ENCODE results near the gene TRIM46.
A peak's percentile ranks its signal among the peaks of the same experiment; 100 is the strongest.
"Not testable (repeated sequence)": the region's sequence is repeated elsewhere in the genome, so short reads cannot be mapped to it uniquely, and the experiment has no call there.

TRIM46 gene

DNA sequence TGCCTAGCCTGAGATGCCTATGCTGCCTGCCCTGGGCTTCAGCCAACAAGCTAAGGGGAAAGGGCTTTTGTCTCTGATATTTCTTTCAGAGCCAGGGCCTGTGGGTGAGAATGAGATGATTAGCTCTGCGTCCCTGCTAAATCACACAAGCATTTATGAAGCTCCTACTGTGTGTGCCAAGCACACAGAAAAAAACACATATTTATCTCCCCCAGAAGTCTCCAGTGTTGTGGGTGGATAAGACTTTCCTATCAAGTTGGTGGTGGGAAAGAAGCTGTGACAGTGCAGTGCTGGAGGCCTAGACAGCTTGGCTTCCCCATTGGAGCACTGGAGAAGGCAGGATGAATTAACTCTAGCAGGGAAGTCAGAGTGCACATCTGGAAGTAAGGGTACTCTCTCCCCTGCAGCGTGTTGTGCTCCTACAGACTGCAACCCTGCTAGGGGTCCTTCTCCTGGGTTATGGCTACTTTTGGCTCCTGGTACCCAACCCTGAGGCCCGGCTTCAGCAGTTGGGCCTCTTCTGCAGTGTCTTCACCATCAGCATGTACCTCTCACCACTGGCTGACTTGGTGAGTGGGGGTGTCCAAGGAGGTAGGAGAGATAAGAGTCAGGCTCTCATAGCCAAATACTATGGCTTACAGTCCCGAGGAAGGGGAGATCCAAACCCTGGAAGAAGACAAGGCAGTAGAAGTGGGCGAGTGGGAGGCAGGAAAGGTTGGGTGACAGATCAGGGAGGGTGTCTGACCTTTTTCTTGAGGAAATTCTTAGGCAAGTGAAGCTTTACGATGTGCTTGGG is 36.3 kb upstream of the TRIM46 start:
- DNase-seq, result no peak

- peak; percentile 93 for DNase-seq
These were observed 33.6 kb upstream of the TRIM46 start, which contains the start of gene DPM3 for GRCh38 chr1:155139895-155140629. TSS of gene DPM3 (minus strand) at chr1:155140531. CDS start at chr1:155140240, 291 bp downstream.

DNA sequence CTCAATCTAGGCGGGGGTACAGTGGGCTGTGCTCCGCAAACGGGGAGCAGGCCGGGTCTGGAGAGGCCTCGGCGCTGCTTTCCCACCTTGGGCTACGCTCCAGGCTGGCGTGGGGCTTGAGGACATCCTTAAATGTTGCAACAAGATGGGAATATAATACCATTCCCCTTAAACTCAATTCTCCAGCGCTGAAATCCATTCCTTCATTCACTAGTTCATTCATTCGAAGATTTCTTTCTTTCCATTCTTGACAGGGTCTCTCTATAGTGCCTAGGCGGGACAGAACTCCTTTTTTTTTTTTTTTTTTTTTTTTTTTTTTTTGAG is 33.1 kb upstream of the TRIM46 start:
- DNase-seq, result no peak

GRCh38 chr1:155141749-155142148 is 31.9 kb upstream of the TRIM46 start:
- no peak for DNase-seq

DNA sequence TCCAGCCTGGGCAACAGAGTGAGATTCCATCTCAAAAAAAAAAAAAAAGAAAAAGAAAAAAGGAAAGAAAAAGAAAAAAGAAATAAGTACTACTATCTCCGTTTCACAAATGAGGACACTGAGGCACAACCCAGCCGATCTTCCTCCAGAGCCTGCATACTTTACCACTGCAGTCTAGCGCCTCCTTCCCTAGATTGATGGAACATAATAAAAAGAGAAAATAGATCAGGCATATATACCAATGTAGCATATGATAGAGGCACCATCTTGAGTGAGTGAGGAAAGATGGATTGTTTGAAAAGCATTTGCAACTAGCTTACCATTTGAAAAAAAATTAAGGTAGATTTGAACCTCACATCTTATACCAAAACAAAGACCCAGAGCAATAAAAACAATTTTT is 28.2 kb upstream of the TRIM46 start:
- no peak for DNase-seq

DNA sequence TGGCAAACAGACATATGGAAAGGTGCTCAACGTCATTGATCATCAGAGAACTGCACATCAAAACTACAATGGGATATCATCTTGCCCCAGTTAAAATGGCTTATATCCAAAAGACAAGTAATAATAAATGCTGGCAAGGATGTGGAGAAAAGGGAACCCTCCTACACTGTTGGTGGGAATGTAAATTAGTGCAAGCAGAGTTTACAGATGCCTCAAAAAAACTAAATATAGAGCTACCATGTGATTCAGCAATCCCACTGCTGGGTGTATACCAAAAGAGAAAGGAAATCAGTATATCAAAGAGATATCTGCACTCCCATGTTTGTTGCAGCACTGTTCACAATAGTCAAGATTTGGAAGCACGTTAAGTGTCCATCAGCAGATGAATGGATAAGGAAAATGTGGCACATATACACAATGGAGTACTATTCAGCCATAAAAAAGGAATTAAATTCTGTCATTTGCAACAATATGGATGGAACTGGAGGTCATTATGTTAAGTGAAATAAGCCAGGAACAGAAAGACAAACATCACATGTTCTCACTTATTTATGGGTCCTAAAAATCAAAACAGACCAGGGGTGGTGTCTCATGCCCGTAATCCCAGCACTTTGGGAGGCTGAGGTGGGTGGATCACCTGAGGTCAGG is 17.5 kb upstream of the TRIM46 start:
- not testable (repeated sequence) for DNase-seq

GRCh38 chr1:155158991-155159390 is 14.7 kb upstream of the TRIM46 start:
- no peak for DNase-seq

- DNase-seq, result no peak
These were observed 13.5 kb upstream of the TRIM46 start for GRCh38 chr1:155160128-155160527.

DNA sequence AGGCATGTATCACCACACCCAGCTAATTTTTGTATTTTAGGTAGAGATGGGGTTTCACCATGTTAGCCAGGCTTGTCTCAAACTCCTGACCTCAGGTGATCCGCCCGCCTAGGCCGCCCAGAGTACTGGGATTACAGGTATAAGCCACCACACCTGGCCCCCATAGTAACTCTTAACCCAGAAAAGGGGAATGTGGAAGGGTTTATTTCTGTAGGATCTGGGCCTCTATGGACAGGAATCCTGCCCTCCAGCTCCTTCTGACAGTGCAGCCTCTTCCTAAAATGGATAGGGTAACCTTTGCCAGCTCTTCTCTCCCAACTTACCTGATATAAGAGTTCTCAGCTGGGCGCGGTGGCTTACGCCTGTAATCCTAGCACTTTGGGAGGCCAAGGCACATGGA is 11.0 kb upstream of the TRIM46 start:
- not testable (repeated sequence) for DNase-seq

DNA sequence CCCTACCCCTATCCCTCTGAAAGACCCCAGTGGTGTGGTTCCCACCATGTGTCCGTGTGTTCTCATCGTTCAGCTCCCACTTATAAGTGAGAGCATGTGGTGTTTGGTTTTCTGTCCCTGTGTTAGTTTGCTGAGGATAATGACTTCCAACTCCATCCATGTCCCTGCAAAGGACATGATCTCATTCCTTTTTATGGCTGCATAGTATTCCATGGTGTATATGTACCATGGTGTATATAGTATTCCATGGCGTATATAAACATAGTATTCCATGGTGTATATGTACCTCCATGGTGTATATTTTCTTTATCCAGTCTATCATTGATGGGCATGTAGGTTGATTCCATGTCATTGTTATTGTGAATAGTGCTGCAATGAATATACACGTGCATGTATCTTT is 9.9 kb upstream of the TRIM46 start:
- DNase-seq, result not testable (repeated sequence)

- not testable (repeated sequence) for DNase-seq
These were observed 9.0 kb upstream of the TRIM46 start for GRCh38 chr1:155164625-155165024.

DNA sequence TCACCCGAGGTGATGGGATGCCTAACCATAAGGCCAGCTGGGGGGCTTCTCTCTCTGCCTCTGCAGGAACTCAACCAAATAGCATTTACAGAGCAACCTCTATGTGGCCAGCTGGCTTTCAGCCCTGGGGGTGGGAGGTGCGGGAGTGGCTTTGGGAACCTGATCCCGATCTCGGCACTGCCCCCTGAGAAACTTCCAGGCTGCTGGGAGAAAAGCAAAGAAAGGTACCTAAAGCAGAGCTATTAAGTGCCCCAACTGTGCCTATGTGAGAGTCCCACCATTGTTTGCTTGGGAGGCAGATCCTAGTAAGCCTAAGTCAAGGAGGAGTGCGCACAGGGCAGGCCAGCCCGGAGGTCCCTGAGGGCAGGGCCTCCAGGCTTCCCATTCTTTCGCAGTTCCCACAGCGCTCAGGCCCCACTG is 7.6 kb upstream of the TRIM46 start:
- DNase-seq, result no peak

DNA sequence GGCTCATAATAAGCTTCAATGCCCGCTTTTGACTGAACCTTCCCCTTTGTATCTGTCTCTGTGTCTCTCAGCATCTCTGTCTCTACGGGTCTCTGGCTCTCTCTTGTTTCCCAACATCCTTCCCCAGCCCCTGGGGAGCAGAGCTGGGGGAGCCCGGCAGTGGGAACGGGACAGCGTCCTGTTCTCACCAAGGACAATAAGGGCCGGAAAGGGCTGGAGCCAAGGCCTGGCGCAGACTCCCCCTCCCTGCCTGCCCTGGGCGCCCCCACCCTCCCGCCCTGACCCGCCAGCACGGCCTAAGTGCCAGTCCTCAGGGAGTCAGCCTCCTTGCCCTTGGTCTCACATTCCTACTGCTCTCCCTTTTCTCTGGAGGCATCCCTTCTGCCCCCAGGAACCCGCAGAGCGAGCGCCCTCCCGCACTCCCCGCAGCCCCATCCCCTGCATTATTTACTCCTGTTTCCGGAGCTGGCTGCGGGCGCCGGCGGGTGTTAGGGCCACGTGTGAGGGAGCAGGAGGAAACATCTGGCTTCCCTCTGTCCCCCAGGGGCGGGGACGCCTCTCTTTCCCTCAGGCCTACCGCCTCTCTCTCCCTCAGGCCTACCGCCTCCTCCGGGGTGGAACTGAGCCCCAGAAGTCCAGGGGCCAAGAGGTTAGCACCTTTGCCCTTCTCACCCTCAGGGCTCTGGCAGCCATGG is 7.0 kb upstream of the TRIM46 start:
- peak; percentile 73 for DNase-seq

DNA sequence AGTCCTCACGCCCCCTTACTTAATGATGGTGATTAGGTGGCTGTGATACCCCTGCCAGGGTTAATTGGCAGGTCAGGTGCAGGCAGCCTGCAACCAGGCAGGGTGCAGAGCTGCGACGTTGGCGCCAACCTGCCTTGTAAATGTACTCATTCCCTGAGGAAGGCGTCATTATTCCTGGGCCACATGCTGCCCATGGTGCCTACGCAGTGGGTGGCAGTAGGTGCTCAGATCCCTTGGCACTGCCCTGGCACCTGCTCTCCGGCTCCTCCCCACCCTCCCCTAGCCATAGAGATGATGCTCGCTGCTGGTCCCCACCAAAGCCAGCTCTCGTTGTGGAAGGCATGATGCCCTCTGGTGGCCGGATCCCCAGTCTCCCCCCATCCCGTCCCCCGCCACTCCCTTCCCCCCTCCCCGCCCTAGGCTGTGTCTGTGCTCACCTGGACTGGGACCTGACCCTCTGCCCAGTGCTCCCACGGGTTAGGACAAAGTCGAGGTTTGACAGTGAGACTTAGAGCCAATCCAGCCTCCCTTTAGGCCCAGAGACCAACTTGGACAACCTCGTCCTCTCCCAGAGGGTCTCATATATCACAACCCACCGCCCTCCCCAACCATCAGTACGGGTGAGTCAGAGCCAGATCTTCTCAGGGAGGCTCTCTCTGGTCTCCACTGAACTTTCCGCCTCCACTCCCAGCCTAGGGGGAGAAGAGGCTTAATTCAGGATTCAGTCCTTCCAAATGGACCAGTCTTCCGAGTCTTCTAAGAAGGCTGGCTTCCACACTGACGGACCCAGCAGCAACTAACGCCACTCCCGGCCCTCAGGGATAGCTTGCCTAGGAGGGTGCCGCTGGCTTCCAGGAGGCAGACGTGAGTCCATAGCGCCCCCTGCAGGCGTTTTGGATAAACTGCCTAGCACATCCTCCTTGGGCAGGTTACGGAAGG is 6.2 kb upstream of the TRIM46 start:
- peak; percentile 91 for DNase-seq

- not testable (repeated sequence) for DNase-seq
These were observed 5.6 kb upstream of the TRIM46 start for GRCh38 chr1:155168105-155168445.

DNA sequence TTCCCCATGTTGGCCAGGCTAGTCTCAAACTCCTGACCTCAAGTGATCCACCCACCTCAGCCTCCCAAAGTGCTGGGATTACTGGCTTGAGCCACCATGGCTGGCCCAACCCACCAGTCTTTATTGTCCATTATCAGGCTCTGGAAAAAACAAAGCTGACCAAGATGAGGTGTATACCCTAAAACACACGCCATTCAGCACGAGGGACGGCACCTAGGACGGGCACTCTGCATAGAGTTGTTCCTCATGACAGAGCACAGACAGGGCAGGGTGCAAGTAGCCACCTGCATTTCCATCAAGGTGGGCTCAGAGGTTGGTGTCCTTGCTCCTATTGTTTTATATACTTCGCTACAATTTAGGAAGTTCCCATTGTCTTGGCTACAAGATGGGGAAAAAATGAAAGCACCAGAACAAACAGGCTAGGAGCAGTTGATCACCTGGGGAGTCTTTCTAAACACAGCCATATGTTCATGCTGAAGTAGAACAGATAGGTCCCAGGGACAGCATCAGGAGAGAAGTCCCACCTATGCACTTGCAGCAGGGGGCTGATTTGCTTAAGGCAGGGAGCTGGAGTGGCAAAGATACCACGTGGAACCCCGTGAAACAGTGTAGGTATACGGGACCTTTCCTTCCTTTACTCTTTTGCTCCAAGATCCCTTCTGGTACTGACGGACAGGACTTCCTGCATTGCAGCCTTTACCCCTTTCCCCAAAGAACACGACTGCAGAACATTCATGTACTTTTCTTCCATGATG is 5.0 kb upstream of the TRIM46 start:
- DNase-seq, result no peak

- DNase-seq, result no peak
These were observed 4.1 kb upstream of the TRIM46 start for GRCh38 chr1:155169541-155169940.

DNA sequence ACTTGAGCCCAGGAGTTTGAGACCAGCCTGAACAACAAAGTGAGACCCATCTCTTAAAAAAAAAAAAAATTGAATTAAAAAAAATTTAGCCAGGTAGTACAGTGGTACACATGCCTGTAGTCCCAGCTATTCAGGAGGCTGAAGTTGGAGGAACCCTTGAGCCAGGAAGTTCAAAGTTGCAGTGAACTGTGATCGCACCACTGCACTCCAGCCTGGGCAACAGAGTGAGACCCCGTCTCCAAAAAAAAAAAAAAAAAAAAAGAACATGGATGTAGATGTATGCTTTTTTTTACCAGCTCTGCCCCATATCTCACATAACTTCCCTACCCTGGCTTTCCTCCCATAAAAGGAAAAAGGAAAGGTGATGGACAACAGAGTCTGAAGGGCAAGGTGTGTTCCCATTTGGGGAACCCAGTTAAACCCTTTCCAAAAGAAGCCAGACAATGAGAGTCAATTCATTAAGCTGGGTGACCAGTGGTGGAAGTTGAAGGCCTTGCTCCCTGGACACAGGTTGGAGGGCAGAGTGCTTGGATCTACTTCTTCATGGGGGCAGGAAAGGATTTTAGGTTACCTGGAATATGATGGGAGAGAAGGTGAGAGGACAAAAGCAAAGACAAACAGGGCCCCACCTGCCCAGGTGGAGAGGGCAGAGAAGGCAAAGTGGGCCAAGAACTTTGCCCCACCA is 3.4 kb upstream of the TRIM46 start:
- no peak for DNase-seq

- no peak for DNase-seq
These were observed 2.8 kb upstream of the TRIM46 start for GRCh38 chr1:155170806-155171205.

GRCh38 chr1:155171836-155172731 is 1.6 kb upstream of the TRIM46 start:
- no peak for DNase-seq
